ENCODE data around the gene ALDH1A1.

DNA sequence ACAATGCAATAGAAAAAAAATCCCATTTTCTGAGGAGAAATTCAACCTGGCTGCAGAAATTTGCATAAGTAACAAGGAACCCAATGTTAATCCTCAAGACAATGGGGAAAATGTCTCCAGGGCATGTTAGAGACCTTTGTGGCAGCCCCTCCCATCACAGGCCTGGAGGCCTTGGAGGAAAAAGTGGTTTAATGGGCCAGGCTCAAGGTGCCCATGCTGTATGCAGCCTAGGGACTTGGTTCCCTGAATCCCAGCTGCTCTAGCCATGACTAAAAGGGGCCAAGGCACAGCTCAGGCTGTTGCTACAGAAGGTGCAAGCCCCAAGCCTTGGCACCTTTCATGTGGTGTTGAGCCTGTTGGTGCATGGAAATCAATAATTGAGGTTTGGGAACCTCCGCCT, 66.5 kb downstream of the ALDH1A1 start:
- TF ChIP-seq CTCF (optimal IDR thresholded peaks at IDR 0.05 in 1 of 3, IDR thresholded peaks at IDR 0.05 in 1 of 3, conservative IDR thresholded peaks at IDR 0.05 in 1 of 3; ENCODE audit: extremely low read depth in 1 of 3, insufficient read depth in 2 of 3, low read length in 3 of 3) (no peak), EZH2 (IDR thresholded peaks at IDR 0.05; ENCODE audit: low read length) (no peak)
